Calu3 (cell line): ENCODE measurements around the gene BIN1. TPM values are rescaled to one million over a fixed set of nuclear protein-coding genes. Genes with fewer than 3 reads are reported as not detected.

Experiments used
- BruUV-seq: library from RNA; stranded (reverse); fragments of 400-500 nt; replicated peaks from 2 replicates; lab custom pipeline; 2021; lab: Mats Ljungman, UMichigan
- CTCF ChIA-PET: fragments of 300-600 bp; sonication (Branson Sonifier 250); formaldehyde crosslinking; loops from one replicate; lab custom pipeline; 2022; ENCODE audit warnings: antibody characterized with exemption; lab: Charles Lee
- DNase-seq: peaks from one replicate; pipeline ENCODE4 v3.0.0; 2022
- H3K27ac Mint-ChIP-seq: one replicate; pipeline ENCODE4 v1.8.0; 2022; ENCODE audit warnings: mixed read lengths; ENCODE audit not compliant: unreplicated experiment
- H3K27me3 Mint-ChIP-seq: one replicate; pipeline ENCODE4 v1.8.0; 2022; ENCODE audit warnings: mixed read lengths; ENCODE audit not compliant: unreplicated experiment
- H3K36me3 Mint-ChIP-seq: one replicate; pipeline ENCODE4 v1.8.0; 2022; ENCODE audit warnings: mild to moderate bottlenecking, moderate library complexity, mixed read lengths; ENCODE audit not compliant: insufficient read depth, unreplicated experiment
- H3K4me1 Mint-ChIP-seq: one replicate; pipeline ENCODE4 v1.8.0; 2022; ENCODE audit warnings: mild to moderate bottlenecking, low read depth, mixed read lengths; ENCODE audit not compliant: unreplicated experiment
- H3K4me3 Mint-ChIP-seq: one replicate; pipeline ENCODE4 v1.8.0; 2022; ENCODE audit warnings: mild to moderate bottlenecking, low read depth, moderate library complexity, mixed read lengths; ENCODE audit not compliant: unreplicated experiment
- H3K9me3 Mint-ChIP-seq: one replicate; pipeline ENCODE4 v1.8.0; 2022; ENCODE audit warnings: low read depth, mixed read lengths; ENCODE audit not compliant: unreplicated experiment
- CTCF ChIP-seq: fragments of 200-600 bp; IDR thresholded peaks from one replicate; pipeline ENCODE4 v1.8.0; 2022; ENCODE audit warnings: antibody characterized with exemption; ENCODE audit not compliant: unreplicated experiment
- intact Hi-C: fragments of 100-400 bp; cut with micrococcal nuclease; formaldehyde crosslinking; loops from one replicate; pipeline ENCODE4 v1.10.0; 2022; ENCODE audit not compliant: unreplicated experiment
- total RNA-seq: library from RNA; stranded (reverse); gene quantifications from 2 replicates; pipeline ENCODE4 v1.2.3, GENCODE V29; 2022

Gene BIN1
- total RNA-seq, 1 experiment from 2014 or later: 52.8 TPM

- H3K9me3 Mint-ChIP-seq: no peaks in the 10 kb centered on the region
- DNase-seq: no peak
- intact Hi-C loops: no loop called here
- CTCF ChIA-PET: no interaction called here
- no peak for TF ChIP-seq CTCF
- no TSS peak for BruUV-seq
- H3K36me3 Mint-ChIP-seq: no peaks in the 10 kb centered on the region
- no peaks in the 10 kb centered on the region for H3K4me1 Mint-ChIP-seq
- H3K27me3 Mint-ChIP-seq: peaks cover 14% of the 10 kb centered on the region
- H3K27ac Mint-ChIP-seq: no peak overlapping the region
- no peak overlapping the region for H3K4me3 Mint-ChIP-seq
These were observed 108.5 kb downstream of the BIN1 start for GRCh38 chr2:126998486-126998885.

Other genes starting within 250 kb of the BIN1 start
- gene TEX51, start 208.3 kb downstream of the BIN1 start, total RNA-seq: not detected in 2 replicates
- 0.07 TPM in 1 of 2 replicates, not detected in the other for gene CYP27C1, start 113.1 kb upstream of the BIN1 start, total RNA-seq
- gene ERCC3, start 187.0 kb upstream of the BIN1 start, total RNA-seq: 41.3 and 42.1 TPM in 2 replicates